LNCAP (cell line): ENCODE measurements around the gene TPM3.

Experiments
- CTCF ChIP-seq: fragments of 450-650 bp; IDR thresholded peaks from 2 replicates; pipeline ENCODE4 v1.5.1; 2017; ENCODE audit warnings: mild to moderate bottlenecking

The TPM3 gene

DNA sequence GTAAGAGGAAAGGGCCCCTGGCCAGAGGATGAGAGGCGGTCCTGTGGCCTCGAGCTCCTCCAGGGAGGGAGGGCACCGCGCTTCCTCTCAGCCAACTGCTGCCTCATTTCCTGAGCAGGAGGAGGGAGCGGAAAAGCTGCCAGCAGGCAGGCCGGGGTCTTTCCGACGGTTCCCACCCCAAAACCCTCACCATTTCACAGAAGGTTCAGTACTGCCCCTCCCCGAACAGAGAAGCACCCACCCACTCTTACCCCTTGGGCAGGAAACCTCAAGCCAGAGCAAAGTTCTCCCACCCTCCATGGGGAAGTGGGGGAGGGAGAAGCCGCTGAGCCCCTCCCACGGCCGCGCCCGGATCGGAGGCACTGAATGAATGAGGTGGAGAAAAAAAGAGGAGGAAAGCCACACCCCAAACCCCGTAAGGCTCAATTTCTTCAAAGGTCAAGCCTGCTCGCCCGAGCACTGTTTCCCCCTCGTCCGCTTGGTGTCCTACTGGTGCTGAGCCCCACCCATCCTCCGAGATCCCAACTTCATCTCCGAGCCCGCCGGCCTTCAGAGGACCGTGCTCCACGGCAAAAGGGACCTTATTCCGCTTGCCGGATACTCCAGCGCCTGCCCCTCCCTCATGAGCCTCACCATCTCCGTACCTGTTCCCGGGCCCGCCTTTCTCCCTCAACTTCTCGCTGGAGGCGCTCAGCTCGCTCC, 9.4 kb downstream of the TPM3 start:
- TF ChIP-seq CTCF, result no peak

- no peak for TF ChIP-seq CTCF
These were observed 10.0 kb downstream of the TPM3 start for GRCh38 chr1:154181944-154182343.

GRCh38 chr1:154179946-154180687, 11.8 kb downstream of the TPM3 start:
- no peak for TF ChIP-seq CTCF

GRCh38 chr1:154178911-154179811, 12.7 kb downstream of the TPM3 start:
- TF ChIP-seq CTCF, result no peak

GRCh38 chr1:154178013-154178412, 13.9 kb downstream of the TPM3 start:
- no peak for TF ChIP-seq CTCF

- TF ChIP-seq CTCF, result no peak
These were observed 15.6 kb downstream of the TPM3 start for GRCh38 chr1:154176337-154176736.

GRCh38 chr1:154174654-154175053, 17.2 kb downstream of the TPM3 start:
- TF ChIP-seq CTCF, result no peak
